Neutrophil (primary cell): ENCODE measurements around the gene ALOXE3.

Source experiments
- H3K27ac ChIP-seq: fragments of 200-600 bp; sonication (generic); 2 replicates; pipeline ENCODE4 v1.5.1; 2016; ENCODE audit warnings: mild to moderate bottlenecking, moderate library complexity
- H3K27me3 ChIP-seq: fragments of 200-600 bp; sonication (generic); 2 replicates; pipeline ENCODE4 v1.6.0; 2016; ENCODE audit warnings: mild to moderate bottlenecking
- H3K36me3 ChIP-seq: fragments of 200-600 bp; sonication (generic); 2 replicates; pipeline ENCODE4 v1.5.1; 2017
- H3K4me1 ChIP-seq, 2 experiments: fragments of 200-600 bp in 1 of 2; sonication (generic) in 1 of 2; 1 replicate in 1 of 2; 2 replicates in 1 of 2; pipeline versions ENCODE4 v1.5.1 to v1.6.1; 2013 to 2016; ENCODE audit warnings: low read depth in 1 of 2, low read length in 1 of 2, mild to moderate bottlenecking in 1 of 2, moderate library complexity in 1 of 2; ENCODE audit not compliant: control insufficient read depth in 1 of 2, insufficient read depth in 1 of 2
- H3K4me3 ChIP-seq, 2 experiments: fragments of 200-600 bp in 1 of 2; sonication (generic) in 1 of 2; 1 replicate in 1 of 2; 2 replicates in 1 of 2; pipeline ENCODE4 v1.5.1; 2013 to 2016; ENCODE audit warnings: low read depth in 1 of 2, low read length in 1 of 2, mild to moderate bottlenecking in 1 of 2, moderate library complexity in 1 of 2
- H3K9me3 ChIP-seq: fragments of 200-600 bp; sonication (generic); 2 replicates; pipeline ENCODE4 v1.5.1; 2016
- CTCF ChIP-seq: fragments of 200-600 bp; sonication (generic); IDR thresholded peaks from 2 replicates; pipeline ENCODE4 v1.5.1; 2016; ENCODE audit warnings: antibody characterized with exemption

ALOXE3 gene

GRCh38 chr17:8162997-8163977, 45.0 kb upstream of the ALOXE3 start:
- Histone ChIP-seq H3K4me1 (peaks cover 57% of the 10 kb centered on the region in 2 experiments), H3K4me3 (peak overlapping the region; percentile 94 to 95), H3K27ac (peak overlapping the region; percentile 95), H3K27me3 (no peaks in the 10 kb centered on the region), H3K36me3 (peaks cover 33% of the 10 kb centered on the region), H3K9me3 (no peaks in the 10 kb centered on the region)
- TF ChIP-seq CTCF, result no peak

- TF ChIP-seq CTCF, result no peak
- Histone ChIP-seq H3K27ac (peak within 1 kb of the TSS; percentile 95), H3K9me3 (no peaks in the 10 kb centered on the region), H3K27me3 (no peaks in the 10 kb centered on the region), H3K4me1 (peaks cover 58 to 59% of the 10 kb centered on the region in 2 experiments), H3K4me3 (peak within 1 kb of the TSS; percentile 94 to 95), H3K36me3 (peaks cover 33% of the 10 kb centered on the region)
Observed at GRCh38 chr17:8162233-8162996, 44.1 kb upstream of the ALOXE3 start, which contains the start of gene VAMP2. VAMP2 (minus strand) TSS chr17:8162948; CDS start chr17:8162879, 69 bp downstream.

GRCh38 chr17:8161289-8162232, 43.2 kb upstream of the ALOXE3 start:
- Histone ChIP-seq H3K36me3 (peaks cover 33% of the 10 kb centered on the region), H3K9me3 (no peaks in the 10 kb centered on the region), H3K27me3 (no peaks in the 10 kb centered on the region), H3K4me1 (peaks cover 65 to 66% of the 10 kb centered on the region in 2 experiments), H3K27ac (peak overlapping the region; percentile 95), H3K4me3 (peak overlapping the region; percentile 94 to 95)
- no peak for TF ChIP-seq CTCF

- Histone ChIP-seq H3K9me3 (no peaks in the 10 kb centered on the region), H3K27ac (peak overlapping the region; percentile 95), H3K4me1 (peaks cover 69 to 70% of the 10 kb centered on the region in 2 experiments), H3K4me3 (peak overlapping the region; percentile 94 to 95), H3K27me3 (no peaks in the 10 kb centered on the region), H3K36me3 (peaks cover 33% of the 10 kb centered on the region)
- no peak for TF ChIP-seq CTCF
Observed at GRCh38 chr17:8160741-8161221, 42.5 kb upstream of the ALOXE3 start.
